ENCODE results near the gene DUS2.
"Not testable (repeated sequence)": the region's sequence is repeated elsewhere in the genome, so short reads cannot be mapped to it uniquely, and the experiment has no call there.

The DUS2 gene

GRCh38 chr16:68113059-68113761 lies 90.1 kb downstream of the DUS2 start:
- H3K27me3 Mint-ChIP-seq = no peaks in the 10 kb centered on the region
- peaks cover 31% of the 10 kb centered on the region for H3K9me3 Mint-ChIP-seq
- peaks cover 64% of the 10 kb centered on the region for H3K4me1 Mint-ChIP-seq (ENCODE audit: low read depth)
- H3K27ac Mint-ChIP-seq = no peak overlapping the region
- intact Hi-C loops (cut with micrococcal nuclease) = no loop called here
- H3K36me3 Mint-ChIP-seq (ENCODE audit: low read depth) = peaks cover 22% of the 10 kb centered on the region
- H3K4me3 Mint-ChIP-seq = no peak overlapping the region

- Mint-ChIP-seq H3K4me3 (no peak overlapping the region), H3K9me3 (peaks cover 25% of the 10 kb centered on the region), H3K27ac (no peak overlapping the region), H3K4me1 (ENCODE audit: low read depth) (peaks cover 62% of the 10 kb centered on the region), H3K36me3 (ENCODE audit: low read depth) (peaks cover 22% of the 10 kb centered on the region), H3K27me3 (no peaks in the 10 kb centered on the region)
- intact Hi-C loops (cut with micrococcal nuclease) = no loop called here
These were observed 90.7 kb downstream of the DUS2 start for GRCh38 chr16:68113765-68114240.

DNA sequence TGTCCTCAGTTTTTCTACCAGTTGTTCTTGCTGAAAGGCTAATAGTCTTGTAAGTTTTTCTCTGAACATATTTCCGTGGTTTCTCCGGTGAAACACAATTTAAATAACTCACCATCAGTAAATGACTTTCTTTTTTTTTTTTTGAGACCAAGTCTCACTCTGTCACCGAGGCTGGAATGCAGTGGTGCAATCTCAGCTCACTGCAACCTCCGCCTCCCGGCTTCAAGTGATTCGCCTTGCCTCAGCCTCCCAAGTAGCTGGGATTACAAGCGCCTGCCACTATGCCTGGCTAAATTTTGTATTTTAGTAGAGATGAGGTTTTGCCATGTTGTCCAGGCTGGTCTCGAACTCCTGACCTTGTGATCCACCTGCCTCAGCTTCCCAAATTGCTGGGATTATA lies 91.9 kb downstream of the DUS2 start:
- Mint-ChIP-seq H3K9me3 (peaks cover 14% of the 10 kb centered on the region), H3K4me1 (ENCODE audit: low read depth) (peaks cover 67% of the 10 kb centered on the region), H3K27ac (peak overlapping the region; percentile 28), H3K36me3 (ENCODE audit: low read depth) (peaks cover 15% of the 10 kb centered on the region)
- intact Hi-C loops (cut with micrococcal nuclease); H3K27me3 Mint-ChIP-seq; H3K4me3 Mint-ChIP-seq: not testable (repeated sequence)

GRCh38 chr16:68115851-68116250 lies 92.8 kb downstream of the DUS2 start:
- no peak overlapping the region for H3K27ac Mint-ChIP-seq
- intact Hi-C loops (cut with micrococcal nuclease) = no loop called here

DNA sequence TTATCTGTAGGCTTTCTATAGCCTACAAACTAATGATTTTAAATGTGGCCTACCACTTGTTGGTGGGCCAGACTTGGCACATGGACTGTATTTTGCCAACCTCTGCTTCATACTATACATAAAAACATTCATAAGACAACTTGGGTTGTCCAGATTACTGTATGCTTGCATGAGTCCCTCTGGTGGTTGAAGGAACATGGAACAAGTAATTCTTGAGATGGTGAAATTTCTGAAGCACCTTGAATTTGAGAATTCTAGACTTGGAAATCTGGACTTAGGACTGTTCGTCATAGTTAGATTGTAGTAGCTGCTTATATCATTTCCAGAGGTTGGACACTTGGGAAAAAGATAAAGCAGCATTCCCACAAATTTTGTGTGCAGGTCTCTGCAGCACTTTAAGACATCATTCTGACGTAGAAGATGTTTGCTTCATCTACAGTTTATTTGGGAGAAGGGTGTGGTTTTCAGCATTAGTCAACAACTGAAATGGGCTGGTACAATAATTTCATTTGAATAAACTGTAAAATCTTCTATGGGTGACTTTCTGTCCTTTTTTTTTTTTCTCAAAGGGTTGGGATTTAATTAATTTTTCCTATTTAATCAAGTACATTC lies 93.3 kb downstream of the DUS2 start:
- Mint-ChIP-seq H3K27me3 (no peaks in the 10 kb centered on the region), H3K4me1 (ENCODE audit: low read depth) (peaks cover 57% of the 10 kb centered on the region), H3K36me3 (ENCODE audit: low read depth) (peaks cover 6% of the 10 kb centered on the region), H3K27ac (no peak overlapping the region), H3K4me3 (no peak overlapping the region), H3K9me3 (no peaks in the 10 kb centered on the region)
- intact Hi-C loops (cut with micrococcal nuclease) = no loop called here

More at GRCh38 chr16:68115851-68116250, 92.8 kb downstream of the DUS2 start:
- H3K36me3 Mint-ChIP-seq (ENCODE audit: low read depth) = peaks cover 9% of the 10 kb centered on the region
- H3K9me3 Mint-ChIP-seq = peaks cover 5% of the 10 kb centered on the region
- H3K27me3 Mint-ChIP-seq = no peaks in the 10 kb centered on the region
- H3K4me1 Mint-ChIP-seq (ENCODE audit: low read depth) = peaks cover 62% of the 10 kb centered on the region
- H3K4me3 Mint-ChIP-seq = no peak overlapping the region

DNA sequence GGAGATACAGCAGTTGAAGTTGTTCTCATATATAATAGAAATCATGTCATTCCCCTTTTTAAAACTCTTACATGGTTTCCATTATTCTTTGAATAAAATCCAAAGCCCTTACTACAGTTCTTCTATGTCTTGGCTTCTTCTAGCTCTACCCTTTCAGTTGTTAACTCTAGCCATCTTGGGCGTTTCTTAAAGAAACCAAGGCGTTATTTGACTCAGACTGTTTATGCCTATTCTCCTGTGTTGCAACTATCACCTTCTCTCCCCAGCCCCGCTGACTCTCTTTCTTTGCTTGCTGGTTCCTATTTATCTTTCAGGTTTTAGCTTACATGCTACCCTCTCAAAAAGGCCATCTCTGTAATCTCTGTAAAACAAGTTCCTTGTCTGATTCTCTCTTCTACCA lies 94.8 kb downstream of the DUS2 start:
- Mint-ChIP-seq H3K36me3 (ENCODE audit: low read depth) (peaks cover 16% of the 10 kb centered on the region), H3K9me3 (no peaks in the 10 kb centered on the region), H3K27ac (no peak overlapping the region), H3K4me1 (ENCODE audit: low read depth) (peaks cover 55% of the 10 kb centered on the region), H3K27me3 (no peaks in the 10 kb centered on the region), H3K4me3 (no peak overlapping the region)
- intact Hi-C loops (cut with micrococcal nuclease) = no loop called here

DNA sequence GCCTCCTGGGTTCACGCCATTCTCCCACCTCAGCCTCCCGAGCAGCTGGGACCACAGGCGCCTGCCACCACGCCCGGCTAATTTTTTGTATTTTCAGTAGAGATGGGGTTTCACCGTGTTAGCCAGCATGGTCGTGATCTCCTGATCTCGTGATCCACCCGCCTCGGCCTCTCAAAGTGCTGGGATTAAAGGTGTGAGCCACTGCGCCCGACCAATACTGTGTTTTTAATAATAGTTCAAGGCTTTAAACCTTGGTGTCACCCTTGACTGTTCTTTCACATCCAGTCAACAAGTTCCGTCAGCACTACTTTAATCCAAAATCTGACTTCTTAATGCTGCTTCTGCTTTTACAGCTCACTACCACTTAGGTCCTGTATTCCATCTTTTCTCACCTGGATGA lies 95.9 kb downstream of the DUS2 start:
- H3K27me3 Mint-ChIP-seq; intact Hi-C loops (cut with micrococcal nuclease); H3K27ac Mint-ChIP-seq; H3K4me3 Mint-ChIP-seq; H3K9me3 Mint-ChIP-seq: not testable (repeated sequence)
- Mint-ChIP-seq H3K36me3 (ENCODE audit: low read depth) (peaks cover 15% of the 10 kb centered on the region), H3K4me1 (ENCODE audit: low read depth) (peaks cover 47% of the 10 kb centered on the region)

DNA sequence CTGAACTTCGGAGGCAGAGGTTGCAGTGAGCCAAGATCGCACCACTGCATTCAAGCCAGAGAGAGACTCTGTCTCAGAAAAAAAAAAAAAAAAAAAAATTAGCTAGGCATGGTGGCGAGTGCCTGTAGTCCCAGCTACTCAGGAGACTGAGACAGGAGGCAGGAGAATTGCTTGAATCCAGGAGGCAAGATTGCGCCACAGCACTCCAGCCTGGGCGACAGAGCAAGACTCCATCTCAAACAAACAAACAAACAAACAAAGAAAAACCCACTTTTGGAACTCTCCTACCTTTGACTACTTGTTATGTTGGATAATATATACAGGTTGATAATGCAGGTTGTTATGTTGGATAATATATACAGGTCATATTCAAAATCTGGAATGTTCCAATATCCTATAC lies 97.4 kb downstream of the DUS2 start:
- H3K27me3 Mint-ChIP-seq; intact Hi-C loops (cut with micrococcal nuclease); H3K27ac Mint-ChIP-seq; H3K9me3 Mint-ChIP-seq; H3K4me3 Mint-ChIP-seq: not testable (repeated sequence)
- H3K4me1 Mint-ChIP-seq (ENCODE audit: low read depth) = peaks cover 32% of the 10 kb centered on the region
- H3K36me3 Mint-ChIP-seq (ENCODE audit: low read depth) = peaks cover 20% of the 10 kb centered on the region

GRCh38 chr16:68126395-68126794 lies 103.3 kb downstream of the DUS2 start:
- H3K4me3 Mint-ChIP-seq = no peak overlapping the region
- intact Hi-C loops (cut with micrococcal nuclease) = no loop called here
- H3K27ac Mint-ChIP-seq = no peak overlapping the region
- H3K4me1 Mint-ChIP-seq (ENCODE audit: low read depth) = peaks cover 39% of the 10 kb centered on the region
- H3K36me3 Mint-ChIP-seq (ENCODE audit: low read depth) = peaks cover 67% of the 10 kb centered on the region
- no peaks in the 10 kb centered on the region for H3K27me3 Mint-ChIP-seq
- H3K9me3 Mint-ChIP-seq = no peaks in the 10 kb centered on the region

DNA sequence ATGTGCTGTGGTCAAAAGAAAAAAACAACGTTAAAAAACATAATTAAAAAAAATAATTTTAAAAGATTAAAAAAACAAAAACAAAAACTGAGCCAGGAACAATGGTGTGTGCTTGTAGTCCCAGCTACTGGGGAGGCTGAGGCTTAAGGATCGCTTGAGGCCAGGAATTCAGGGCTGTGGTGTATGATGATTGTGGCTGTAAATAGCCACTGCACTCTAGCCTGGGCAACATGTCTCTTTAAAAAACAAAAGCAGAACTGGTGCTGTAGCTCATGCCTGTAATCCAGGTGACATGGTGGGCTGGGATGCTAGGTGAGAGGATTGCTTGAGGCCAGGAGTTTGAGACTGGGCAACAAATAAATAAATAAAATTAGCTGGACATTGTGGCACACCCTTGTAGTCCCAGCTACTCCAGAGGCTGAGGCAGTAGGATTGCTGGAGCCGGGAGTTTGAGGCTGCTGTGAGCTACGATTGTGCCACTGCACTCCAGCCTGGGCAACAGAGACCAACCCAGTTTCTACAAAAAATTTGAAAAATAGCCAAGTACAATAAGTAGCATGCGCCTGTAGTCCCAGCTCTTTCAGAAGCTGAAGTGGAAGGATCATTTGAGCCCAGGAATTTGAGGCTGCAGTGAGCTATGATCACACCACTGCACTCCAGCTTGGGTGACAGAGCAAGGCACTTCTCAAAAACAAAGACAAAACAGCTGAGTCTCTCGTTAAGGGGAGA lies 105.7 kb downstream of the DUS2 start:
- Mint-ChIP-seq H3K9me3 (no peaks in the 10 kb centered on the region), H3K27ac (no peak overlapping the region), H3K36me3 (ENCODE audit: low read depth) (peaks cover 60% of the 10 kb centered on the region), H3K4me1 (ENCODE audit: low read depth) (peaks cover 42% of the 10 kb centered on the region), H3K4me3 (no peak overlapping the region), H3K27me3 (no peaks in the 10 kb centered on the region)
- intact Hi-C loops (cut with micrococcal nuclease) = no loop called here

Data from dendritic cell treated with granulocyte-macrophage colony-stimulating factor and Interleukin-4, amounts not matched to agents 40 ng/mL and 50 ng/mL, for 4 days (primary cell).